IMR-90 (cell line): Measurements from ENCODE around the gene C14orf93.

Experiments
- CHD1 ChIP-seq: IDR thresholded peaks from 2 replicates; pipeline ENCODE4 v1.6.1; 2012; ENCODE audit warnings: low read depth, low read length, improper control_type of control experiment
- FOS ChIP-seq: fragments of 150-350 bp; IDR thresholded peaks from 2 replicates; pipeline ENCODE4 v1.6.1; 2016; ENCODE audit warnings: low read depth, low read length
- MAFK ChIP-seq: IDR thresholded peaks from 2 replicates; pipeline ENCODE4 v1.6.1; 2012; ENCODE audit warnings: low read depth, low read length, improper control_type of control experiment
- POLR2A ChIP-seq: IDR thresholded peaks from 2 replicates; pipeline ENCODE4 v1.6.1; 2012; ENCODE audit warnings: mild to moderate bottlenecking, low read depth, low read length
- TF ChIP-seq, protein P1 (sequence below): conservative IDR thresholded peaks from 2 replicates; pipeline ENCODE4 v1.5.1; 2012; ENCODE audit warnings: mild to moderate bottlenecking, low read depth, low read length, improper control_type of control experiment
- TF ChIP-seq, protein P2 (sequence below): fragments of 150-350 bp; IDR thresholded peaks from 2 replicates; pipeline ENCODE4 v1.6.1; 2017; ENCODE audit warnings: mild to moderate bottlenecking, antibody characterized with exemption, low read length, low read depth

DNA sequence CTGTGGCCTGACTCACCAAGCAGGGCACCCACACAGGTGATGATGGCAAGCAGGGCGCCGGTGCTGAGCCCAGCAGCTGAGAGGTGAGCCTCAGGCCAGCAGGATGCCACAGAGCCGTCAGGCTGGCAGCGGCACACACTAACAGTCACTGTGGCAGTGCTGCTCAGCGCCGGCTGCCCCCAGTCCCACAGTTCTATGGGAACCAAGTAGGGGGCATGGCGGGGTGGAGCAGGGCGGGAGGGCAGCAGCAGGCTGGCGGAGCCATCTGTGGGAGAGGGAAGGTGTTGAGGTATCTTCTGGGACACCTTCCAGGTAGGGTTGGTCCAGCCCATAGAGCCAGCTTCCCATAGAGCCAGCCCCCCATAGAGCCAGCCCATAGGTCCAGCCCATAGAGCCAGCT, 39.1 kb upstream of the C14orf93 start:
- TF ChIP-seq, protein P1, sequence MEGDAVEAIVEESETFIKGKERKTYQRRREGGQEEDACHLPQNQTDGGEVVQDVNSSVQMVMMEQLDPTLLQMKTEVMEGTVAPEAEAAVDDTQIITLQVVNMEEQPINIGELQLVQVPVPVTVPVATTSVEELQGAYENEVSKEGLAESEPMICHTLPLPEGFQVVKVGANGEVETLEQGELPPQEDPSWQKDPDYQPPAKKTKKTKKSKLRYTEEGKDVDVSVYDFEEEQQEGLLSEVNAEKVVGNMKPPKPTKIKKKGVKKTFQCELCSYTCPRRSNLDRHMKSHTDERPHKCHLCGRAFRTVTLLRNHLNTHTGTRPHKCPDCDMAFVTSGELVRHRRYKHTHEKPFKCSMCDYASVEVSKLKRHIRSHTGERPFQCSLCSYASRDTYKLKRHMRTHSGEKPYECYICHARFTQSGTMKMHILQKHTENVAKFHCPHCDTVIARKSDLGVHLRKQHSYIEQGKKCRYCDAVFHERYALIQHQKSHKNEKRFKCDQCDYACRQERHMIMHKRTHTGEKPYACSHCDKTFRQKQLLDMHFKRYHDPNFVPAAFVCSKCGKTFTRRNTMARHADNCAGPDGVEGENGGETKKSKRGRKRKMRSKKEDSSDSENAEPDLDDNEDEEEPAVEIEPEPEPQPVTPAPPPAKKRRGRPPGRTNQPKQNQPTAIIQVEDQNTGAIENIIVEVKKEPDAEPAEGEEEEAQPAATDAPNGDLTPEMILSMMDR, result no peak
- TF ChIP-seq, protein P2, sequence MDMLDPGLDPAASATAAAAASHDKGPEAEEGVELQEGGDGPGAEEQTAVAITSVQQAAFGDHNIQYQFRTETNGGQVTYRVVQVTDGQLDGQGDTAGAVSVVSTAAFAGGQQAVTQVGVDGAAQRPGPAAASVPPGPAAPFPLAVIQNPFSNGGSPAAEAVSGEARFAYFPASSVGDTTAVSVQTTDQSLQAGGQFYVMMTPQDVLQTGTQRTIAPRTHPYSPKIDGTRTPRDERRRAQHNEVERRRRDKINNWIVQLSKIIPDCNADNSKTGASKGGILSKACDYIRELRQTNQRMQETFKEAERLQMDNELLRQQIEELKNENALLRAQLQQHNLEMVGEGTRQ, result no peak
- no peak for TF ChIP-seq FOS
- no peak for TF ChIP-seq CHD1
- TF ChIP-seq POLR2A, result no peak
- no peak for TF ChIP-seq MAFK
